ENCODE data around the gene CDADC1. TPM values are rescaled to one million over a fixed set of nuclear protein-coding genes. Genes with fewer than 3 reads are reported as not detected.
"Not testable (repeated sequence)": the region's sequence is repeated elsewhere in the genome, so short reads cannot be mapped to it uniquely, and the experiment has no call there.

Gene CDADC1
- total RNA-seq, 1 donor from 2014 or later, result 7.2 TPM

DNA sequence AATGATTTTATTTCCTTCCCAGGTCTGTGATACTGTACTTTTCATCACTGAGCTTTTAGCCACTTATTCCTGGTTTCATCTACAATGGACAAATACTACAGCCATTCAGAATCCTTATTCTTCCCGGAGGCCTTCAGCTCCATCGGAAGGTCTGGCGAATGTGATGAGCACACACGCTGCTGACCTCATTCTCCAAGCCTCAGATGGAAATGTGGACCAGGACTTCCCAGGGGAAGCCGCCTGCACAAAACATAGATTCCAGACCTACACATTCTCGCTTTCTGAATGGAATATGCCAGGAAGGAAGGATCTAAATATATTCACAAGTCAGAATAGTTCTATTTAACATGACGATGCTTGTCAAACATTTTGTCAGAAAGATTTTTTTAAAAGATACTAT is 75.6 kb downstream of the CDADC1 start:
- H3K4me1 ChIP-seq (ENCODE audit: insufficient read depth, low read length), result no peaks in the 10 kb centered on the region
- no peaks in the 10 kb centered on the region for H3K36me3 ChIP-seq (ENCODE audit: insufficient read depth, low read length)
- Mint-ChIP-seq H3K9me3 (ENCODE audit: unreplicated experiment) (no peaks in the 10 kb centered on the region), H3K4me1 (ENCODE audit: low read depth, unreplicated experiment) (peaks cover 10% of the 10 kb centered on the region), H3K36me3 (ENCODE audit: low read depth, unreplicated experiment) (peaks cover 3% of the 10 kb centered on the region), H3K4me3 (ENCODE audit: unreplicated experiment) (no peak overlapping the region), H3K27ac (ENCODE audit: unreplicated experiment) (no peak overlapping the region), H3K27me3 (ENCODE audit: low read depth, unreplicated experiment) (no peaks in the 10 kb centered on the region)
- no peak overlapping the region for H3K4me2 ChIP-seq (ENCODE audit: low read length)
- H3K4me3 ChIP-seq (ENCODE audit: insufficient read depth, low read depth, low read length), result no peak overlapping the region
- H3K27ac ChIP-seq (ENCODE audit: low read depth, low read length), result no peak overlapping the region
- no peaks in the 10 kb centered on the region for H3K27me3 ChIP-seq (ENCODE audit: insufficient read depth, low read length)
- TF ChIP-seq, protein P1, sequence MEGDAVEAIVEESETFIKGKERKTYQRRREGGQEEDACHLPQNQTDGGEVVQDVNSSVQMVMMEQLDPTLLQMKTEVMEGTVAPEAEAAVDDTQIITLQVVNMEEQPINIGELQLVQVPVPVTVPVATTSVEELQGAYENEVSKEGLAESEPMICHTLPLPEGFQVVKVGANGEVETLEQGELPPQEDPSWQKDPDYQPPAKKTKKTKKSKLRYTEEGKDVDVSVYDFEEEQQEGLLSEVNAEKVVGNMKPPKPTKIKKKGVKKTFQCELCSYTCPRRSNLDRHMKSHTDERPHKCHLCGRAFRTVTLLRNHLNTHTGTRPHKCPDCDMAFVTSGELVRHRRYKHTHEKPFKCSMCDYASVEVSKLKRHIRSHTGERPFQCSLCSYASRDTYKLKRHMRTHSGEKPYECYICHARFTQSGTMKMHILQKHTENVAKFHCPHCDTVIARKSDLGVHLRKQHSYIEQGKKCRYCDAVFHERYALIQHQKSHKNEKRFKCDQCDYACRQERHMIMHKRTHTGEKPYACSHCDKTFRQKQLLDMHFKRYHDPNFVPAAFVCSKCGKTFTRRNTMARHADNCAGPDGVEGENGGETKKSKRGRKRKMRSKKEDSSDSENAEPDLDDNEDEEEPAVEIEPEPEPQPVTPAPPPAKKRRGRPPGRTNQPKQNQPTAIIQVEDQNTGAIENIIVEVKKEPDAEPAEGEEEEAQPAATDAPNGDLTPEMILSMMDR (IDR thresholded peaks at IDR 0.05; ENCODE audit: insufficient read depth, low read depth, low read length), result no peak
- TF ChIP-seq EZH2 (IDR thresholded peaks at IDR 0.05; ENCODE audit: insufficient read depth, low read length), result no peak
- DNase-seq (ENCODE audit: low read depth) (no peak), FAIRE-seq (no peak)
- H2AFZ ChIP-seq (ENCODE audit: low read depth, low read length), result no peak overlapping the region
- H3K79me2 ChIP-seq (ENCODE audit: insufficient read depth, low read length), result no peaks in the 10 kb centered on the region
- no peak overlapping the region for H3K9ac ChIP-seq (ENCODE audit: low read length)
- no peaks in the 10 kb centered on the region for H3K9me3 ChIP-seq (ENCODE audit: insufficient read depth, low read depth, low read length)
- no peaks in the 10 kb centered on the region for H4K20me1 ChIP-seq (ENCODE audit: insufficient read depth, low read length)

DNA sequence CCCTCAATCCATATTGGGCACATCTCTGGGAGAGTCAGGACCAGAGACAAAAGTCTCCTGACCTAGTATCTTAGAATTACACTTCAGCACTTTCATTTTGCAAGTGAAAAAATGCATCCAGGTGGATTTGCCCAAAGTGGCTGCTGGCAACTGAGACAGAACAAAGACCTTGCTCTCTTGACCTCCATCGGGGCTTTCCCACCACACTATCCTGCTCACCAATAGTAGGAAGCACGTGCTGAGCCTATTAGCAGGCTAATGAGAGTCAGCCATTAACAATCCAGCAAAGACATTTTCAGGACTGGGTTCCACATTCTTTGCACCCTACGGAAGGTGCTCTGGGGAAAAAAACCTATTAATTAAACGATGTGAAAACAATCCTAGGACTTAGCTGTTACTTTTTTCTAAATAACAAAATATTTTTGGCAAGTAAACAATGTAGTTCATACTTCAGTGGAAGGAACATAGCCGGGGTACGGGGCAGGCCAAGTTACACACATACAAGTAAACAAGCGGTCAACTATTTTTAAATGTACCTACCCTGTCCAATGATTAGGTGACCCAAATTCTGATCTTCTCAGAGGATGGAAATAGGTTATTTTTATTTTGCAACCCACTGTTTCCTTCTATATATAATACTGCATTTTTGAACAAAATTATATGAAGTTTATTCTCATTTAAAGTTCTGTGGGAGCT is 78.6 kb downstream of the CDADC1 start:
- Mint-ChIP-seq H3K36me3 (ENCODE audit: low read depth, unreplicated experiment) (peaks cover 3% of the 10 kb centered on the region), H3K9me3 (ENCODE audit: unreplicated experiment) (no peaks in the 10 kb centered on the region), H3K4me1 (ENCODE audit: low read depth, unreplicated experiment) (peaks cover 2% of the 10 kb centered on the region), H3K4me3 (ENCODE audit: unreplicated experiment) (no peak overlapping the region), H3K27me3 (ENCODE audit: low read depth, unreplicated experiment) (no peaks in the 10 kb centered on the region), H3K27ac (ENCODE audit: unreplicated experiment) (no peak overlapping the region)
- DNase-seq (ENCODE audit: low read depth) (no peak), FAIRE-seq (no peak)
- H3K4me2 ChIP-seq (ENCODE audit: low read length), result no peak overlapping the region
- no peaks in the 10 kb centered on the region for H3K79me2 ChIP-seq (ENCODE audit: insufficient read depth, low read length)
- H3K36me3 ChIP-seq (ENCODE audit: insufficient read depth, low read length), result no peaks in the 10 kb centered on the region
- H3K27ac ChIP-seq (ENCODE audit: low read depth, low read length), result no peak overlapping the region
- no peaks in the 10 kb centered on the region for H3K27me3 ChIP-seq (ENCODE audit: insufficient read depth, low read length)
- H3K9me3 ChIP-seq (ENCODE audit: insufficient read depth, low read depth, low read length), result no peaks in the 10 kb centered on the region
- no peak overlapping the region for H3K9ac ChIP-seq (ENCODE audit: low read length)
- no peak overlapping the region for H2AFZ ChIP-seq (ENCODE audit: low read depth, low read length)
- no peaks in the 10 kb centered on the region for H4K20me1 ChIP-seq (ENCODE audit: insufficient read depth, low read length)
- no peak overlapping the region for H3K4me3 ChIP-seq (ENCODE audit: insufficient read depth, low read depth, low read length)
- no peaks in the 10 kb centered on the region for H3K4me1 ChIP-seq (ENCODE audit: insufficient read depth, low read length)
- TF ChIP-seq EZH2 (IDR thresholded peaks at IDR 0.05; ENCODE audit: insufficient read depth, low read length), result no peak
- TF ChIP-seq, protein P1 (IDR thresholded peaks at IDR 0.05; ENCODE audit: insufficient read depth, low read depth, low read length), result no peak

DNA sequence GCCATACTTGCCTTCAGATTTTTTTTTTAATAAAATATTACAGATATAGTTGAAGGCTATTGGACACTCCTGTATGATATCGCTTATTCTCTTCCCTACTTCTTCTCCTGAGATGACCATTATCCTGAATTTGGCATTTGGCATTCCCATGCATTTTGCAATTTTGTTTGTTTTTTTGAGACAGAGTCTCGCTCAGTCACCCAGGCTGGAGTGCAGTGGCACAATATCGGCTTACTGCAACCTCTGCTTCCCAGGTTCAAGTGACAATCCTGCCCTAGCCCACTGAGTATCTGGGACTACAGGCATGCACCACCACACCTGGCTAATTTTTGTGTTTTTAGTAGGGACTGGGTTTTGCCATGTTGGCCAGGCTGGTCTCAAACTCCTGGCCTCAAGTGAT is 79.4 kb downstream of the CDADC1 start:
- H3K79me2 ChIP-seq (ENCODE audit: insufficient read depth, low read length); H3K9me3 ChIP-seq (ENCODE audit: insufficient read depth, low read depth, low read length); H3K36me3 ChIP-seq (ENCODE audit: insufficient read depth, low read length); H3K9me3 Mint-ChIP-seq (ENCODE audit: unreplicated experiment); H3K27ac Mint-ChIP-seq (ENCODE audit: unreplicated experiment); H3K27ac ChIP-seq (ENCODE audit: low read depth, low read length); H3K27me3 Mint-ChIP-seq (ENCODE audit: low read depth, unreplicated experiment); H3K4me2 ChIP-seq (ENCODE audit: low read length); H3K36me3 Mint-ChIP-seq (ENCODE audit: low read depth, unreplicated experiment); H3K4me3 ChIP-seq (ENCODE audit: insufficient read depth, low read depth, low read length); H3K4me1 ChIP-seq (ENCODE audit: insufficient read depth, low read length); H4K20me1 ChIP-seq (ENCODE audit: insufficient read depth, low read length); DNase-seq (ENCODE audit: low read depth); H3K9ac ChIP-seq (ENCODE audit: low read length); H2AFZ ChIP-seq (ENCODE audit: low read depth, low read length); FAIRE-seq; H3K4me3 Mint-ChIP-seq (ENCODE audit: unreplicated experiment); H3K4me1 Mint-ChIP-seq (ENCODE audit: low read depth, unreplicated experiment); H3K27me3 ChIP-seq (ENCODE audit: insufficient read depth, low read length): not testable (repeated sequence)
